Upper lobe of left lung (tissue), 4 donors: ENCODE measurements around the gene KCTD21.

Source experiments
- POLR2A ChIP-seq, 4 donors: fragments of 450-650 bp; IDR thresholded peaks; one replicate each; pipeline ENCODE4 v1.5.1; 2016 to 2017; ENCODE audit warnings: antibody characterized with exemption in 4 of 4, mild to moderate bottlenecking in 2 of 4
- TF ChIP-seq, protein P1 (sequence below), 6 experiments: fragments of 450-650 bp in 4 of 6; fragments of 200-600 bp in 2 of 6; sonication (generic) in 2 of 6; IDR thresholded peaks; one replicate each; pipeline ENCODE4 v1.5.1; 2016 to 2019; ENCODE audit warnings: antibody characterized with exemption in 6 of 6

DNA sequence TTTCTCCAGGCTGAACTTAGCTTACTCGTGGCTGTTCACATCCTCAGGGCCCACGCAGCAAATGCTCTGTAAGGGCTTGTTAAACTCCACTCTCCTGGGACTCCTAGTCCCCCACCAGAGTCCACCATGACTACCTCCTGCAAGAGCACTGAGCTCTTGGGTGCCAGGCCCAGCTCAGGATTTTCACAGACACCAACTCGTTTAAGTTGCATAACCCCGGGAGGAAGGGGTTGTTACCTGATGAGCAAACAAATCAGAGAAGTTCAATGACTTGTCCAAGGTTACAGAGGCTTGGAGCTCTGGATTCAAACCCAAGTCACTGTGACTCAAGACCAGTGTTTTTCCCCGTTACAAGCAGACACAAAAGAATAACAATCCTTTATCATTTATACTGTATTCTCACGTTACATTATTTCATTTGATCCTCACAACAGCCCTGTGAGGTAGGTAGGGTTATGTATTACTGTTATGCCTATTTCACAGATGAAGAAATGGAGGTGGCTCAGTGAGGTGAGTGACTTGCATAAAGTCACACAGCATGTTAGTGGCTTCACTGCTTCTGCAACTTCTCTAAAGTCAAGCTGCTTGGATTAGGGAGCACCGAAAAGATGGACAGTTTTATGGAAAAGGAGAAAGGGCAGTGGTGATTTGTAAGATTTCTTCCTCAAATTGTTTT is 17.4 kb downstream of the KCTD21 start:
- TF ChIP-seq POLR2A (IDR thresholded peaks at IDR 0.05) = no peak
- TF ChIP-seq, protein P1, sequence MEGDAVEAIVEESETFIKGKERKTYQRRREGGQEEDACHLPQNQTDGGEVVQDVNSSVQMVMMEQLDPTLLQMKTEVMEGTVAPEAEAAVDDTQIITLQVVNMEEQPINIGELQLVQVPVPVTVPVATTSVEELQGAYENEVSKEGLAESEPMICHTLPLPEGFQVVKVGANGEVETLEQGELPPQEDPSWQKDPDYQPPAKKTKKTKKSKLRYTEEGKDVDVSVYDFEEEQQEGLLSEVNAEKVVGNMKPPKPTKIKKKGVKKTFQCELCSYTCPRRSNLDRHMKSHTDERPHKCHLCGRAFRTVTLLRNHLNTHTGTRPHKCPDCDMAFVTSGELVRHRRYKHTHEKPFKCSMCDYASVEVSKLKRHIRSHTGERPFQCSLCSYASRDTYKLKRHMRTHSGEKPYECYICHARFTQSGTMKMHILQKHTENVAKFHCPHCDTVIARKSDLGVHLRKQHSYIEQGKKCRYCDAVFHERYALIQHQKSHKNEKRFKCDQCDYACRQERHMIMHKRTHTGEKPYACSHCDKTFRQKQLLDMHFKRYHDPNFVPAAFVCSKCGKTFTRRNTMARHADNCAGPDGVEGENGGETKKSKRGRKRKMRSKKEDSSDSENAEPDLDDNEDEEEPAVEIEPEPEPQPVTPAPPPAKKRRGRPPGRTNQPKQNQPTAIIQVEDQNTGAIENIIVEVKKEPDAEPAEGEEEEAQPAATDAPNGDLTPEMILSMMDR (IDR thresholded peaks at IDR 0.05) = no peak
